Thoracic aorta (tissue), 2 donors: ENCODE measurements around the gene TEDC1. TPM values are rescaled to one million over a fixed set of nuclear protein-coding genes. Genes with fewer than 3 reads are reported as not detected.

ENCODE experiments used
- ATAC-seq: fragments of 150-250 bp; one replicate; pipeline ENCODE4 v1.8.0; 2017; ENCODE audit warnings: low read depth; ENCODE audit not compliant: insufficient number of reproducible peaks, low FRiP score
- DNase-seq: peaks from one replicate; pipeline ENCODE4 v3.0.0-alpha.2; 2020; ENCODE audit warnings: low spot score
- H3K27ac ChIP-seq, 2 donors: fragments of 200-600 bp; sonication (generic); 1 replicate in 1 of 2; 2 replicates in 1 of 2; pipeline ENCODE4 v1.5.1; 2016; ENCODE audit warnings: mild to moderate bottlenecking in 2 of 2, moderate library complexity in 2 of 2
- H3K27me3 ChIP-seq: fragments of 200-600 bp; sonication (generic); replicated peaks from 2 replicates; pipeline ENCODE4 v1.6.0; 2016; ENCODE audit warnings: mild to moderate bottlenecking; ENCODE audit not compliant: insufficient read depth
- H3K36me3 ChIP-seq: fragments of 200-600 bp; sonication (generic); one replicate; pipeline ENCODE4 v1.5.1; 2016
- H3K4me1 ChIP-seq, 2 donors: fragments of 200-600 bp; sonication (generic); 1 replicate in 1 of 2; 2 replicates in 1 of 2; pipeline versions ENCODE4 v1.5.1 to v1.6.0; 2016; ENCODE audit warnings: low read depth in 2 of 2, mild to moderate bottlenecking in 1 of 2; ENCODE audit not compliant: control insufficient read depth in 1 of 2
- H3K4me3 ChIP-seq: fragments of 200-600 bp; sonication (generic); 2 replicates; pipeline ENCODE4 v1.5.1; 2016; ENCODE audit warnings: mild to moderate bottlenecking
- H3K9me3 ChIP-seq: fragments of 200-600 bp; sonication (generic); 2 replicates; pipeline ENCODE4 v1.5.1; 2016
- total RNA-seq, 2 donors: library from RNA; depleted of rRNA; stranded (reverse); fragments of >200 nt; gene quantifications; one replicate each; pipeline versions ENCODE4 v1.1.0 to v1.2.3, GENCODE V29; 2016
- TF ChIP-seq, protein P1 (sequence below): fragments of 200-600 bp; sonication (generic); IDR thresholded peaks from one replicate; pipeline ENCODE4 v1.5.1; 2019; ENCODE audit warnings: antibody characterized with exemption

TEDC1 gene
- total RNA-seq, 2 donors from 2014 or later, result 7.8 to 42.1 TPM

DNA sequence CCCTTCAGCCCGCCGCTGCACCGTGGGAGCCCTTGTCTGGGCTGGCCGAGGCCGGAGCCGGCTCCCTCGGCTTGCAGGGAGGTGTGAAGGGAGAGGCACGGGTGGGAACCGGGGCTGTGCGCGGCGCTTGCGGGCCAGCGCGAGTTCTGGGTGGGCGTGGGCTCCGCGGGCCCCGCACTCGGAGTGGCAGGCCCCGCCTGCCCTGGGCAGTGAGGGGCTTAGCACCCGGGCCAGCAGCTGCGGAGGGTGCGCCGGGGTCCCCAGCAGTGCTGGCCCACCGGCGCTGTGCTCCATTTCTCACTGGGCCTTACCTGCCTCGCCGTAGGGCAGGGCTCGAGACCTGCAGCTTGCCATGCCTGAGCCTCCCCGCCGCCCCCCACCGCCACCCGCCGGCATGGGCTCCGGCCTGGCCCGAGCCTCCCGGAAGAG is 56.7 kb downstream of the TEDC1 start:
- no peaks in the 10 kb centered on the region for H3K27me3 ChIP-seq
- no peak overlapping the region for H3K27ac ChIP-seq
- no peaks in the 10 kb centered on the region for H3K36me3 ChIP-seq
- TF ChIP-seq, protein P1, sequence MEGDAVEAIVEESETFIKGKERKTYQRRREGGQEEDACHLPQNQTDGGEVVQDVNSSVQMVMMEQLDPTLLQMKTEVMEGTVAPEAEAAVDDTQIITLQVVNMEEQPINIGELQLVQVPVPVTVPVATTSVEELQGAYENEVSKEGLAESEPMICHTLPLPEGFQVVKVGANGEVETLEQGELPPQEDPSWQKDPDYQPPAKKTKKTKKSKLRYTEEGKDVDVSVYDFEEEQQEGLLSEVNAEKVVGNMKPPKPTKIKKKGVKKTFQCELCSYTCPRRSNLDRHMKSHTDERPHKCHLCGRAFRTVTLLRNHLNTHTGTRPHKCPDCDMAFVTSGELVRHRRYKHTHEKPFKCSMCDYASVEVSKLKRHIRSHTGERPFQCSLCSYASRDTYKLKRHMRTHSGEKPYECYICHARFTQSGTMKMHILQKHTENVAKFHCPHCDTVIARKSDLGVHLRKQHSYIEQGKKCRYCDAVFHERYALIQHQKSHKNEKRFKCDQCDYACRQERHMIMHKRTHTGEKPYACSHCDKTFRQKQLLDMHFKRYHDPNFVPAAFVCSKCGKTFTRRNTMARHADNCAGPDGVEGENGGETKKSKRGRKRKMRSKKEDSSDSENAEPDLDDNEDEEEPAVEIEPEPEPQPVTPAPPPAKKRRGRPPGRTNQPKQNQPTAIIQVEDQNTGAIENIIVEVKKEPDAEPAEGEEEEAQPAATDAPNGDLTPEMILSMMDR, result no peak
- no peaks in the 10 kb centered on the region for H3K4me1 ChIP-seq
- ATAC-seq (no peak), DNase-seq (no peak)
- H3K4me3 ChIP-seq, result no peak overlapping the region
- H3K9me3 ChIP-seq, result peaks cover 5% of the 10 kb centered on the region

Other genes starting within 250 kb of the TEDC1 start
- gene BTBD6, start 242.7 kb upstream of the TEDC1 start, total RNA-seq, result 10 to 100 TPM; 45.9 to 73.5 TPM
- 10 to 100 TPM; 49.4 to 80.5 TPM for gene BRF1, start 190.2 kb upstream of the TEDC1 start, total RNA-seq
- gene PACS2, start 176.5 kb upstream of the TEDC1 start, total RNA-seq, result 100 to 1,000 TPM in 1 of 2 donors, 10 to 100 TPM in 1; 80.4 to 125 TPM
- not detected for gene TEX22, start 92.7 kb upstream of the TEDC1 start, total RNA-seq
- gene MTA1, start 71.4 kb upstream of the TEDC1 start, total RNA-seq, result 10 to 100 TPM; 77.2 to 84.1 TPM
- 100 to 1,000 TPM; 307 to 748 TPM for gene CRIP2, start 16.4 kb upstream of the TEDC1 start, total RNA-seq
- gene CRIP1, start 4.4 kb upstream of the TEDC1 start, total RNA-seq, result 100 to 1,000 TPM in 1 of 2 donors, 10 to 100 TPM in 1; 75.4 to 325 TPM
- 1 to 10 TPM; 2.6 to 5.5 TPM for gene TMEM121, start 35.3 kb downstream of the TEDC1 start, total RNA-seq